Left lobe of liver (tissue), 2 donors: ENCODE measurements around the gene MT1H. TPM values are rescaled to one million over a fixed set of nuclear protein-coding genes. Genes with fewer than 3 reads are reported as not detected.

Experiments
- ATAC-seq: fragments of 200-7000 bp; cut with Tn5 transposase; one replicate; pipeline ENCODE4 v1.9.1; 2020; ENCODE audit warnings: mild to moderate bottlenecking, moderate library complexity
- DNase-seq: peaks from one replicate; pipeline ENCODE4 v3.0.0-alpha.2; 2020; ENCODE audit warnings: low spot score
- total RNA-seq: library from RNA; stranded (reverse); gene quantifications from one replicate; pipeline ENCODE4 v1.2.1, GENCODE V29; 2021
- donor health status: DM: no; HTN: no; CAD: no; lungs with moderate emphysema.
- donor health status: DM: no; HTN: yes; CAD: no.

MT1H gene
- total RNA-seq, 1 donor from 2014 or later: 949 TPM

GRCh38 chr16:56635441-56635967 is 34.1 kb upstream of the MT1H start:
- DNase-seq (no peak), ATAC-seq (no peak)

DNA sequence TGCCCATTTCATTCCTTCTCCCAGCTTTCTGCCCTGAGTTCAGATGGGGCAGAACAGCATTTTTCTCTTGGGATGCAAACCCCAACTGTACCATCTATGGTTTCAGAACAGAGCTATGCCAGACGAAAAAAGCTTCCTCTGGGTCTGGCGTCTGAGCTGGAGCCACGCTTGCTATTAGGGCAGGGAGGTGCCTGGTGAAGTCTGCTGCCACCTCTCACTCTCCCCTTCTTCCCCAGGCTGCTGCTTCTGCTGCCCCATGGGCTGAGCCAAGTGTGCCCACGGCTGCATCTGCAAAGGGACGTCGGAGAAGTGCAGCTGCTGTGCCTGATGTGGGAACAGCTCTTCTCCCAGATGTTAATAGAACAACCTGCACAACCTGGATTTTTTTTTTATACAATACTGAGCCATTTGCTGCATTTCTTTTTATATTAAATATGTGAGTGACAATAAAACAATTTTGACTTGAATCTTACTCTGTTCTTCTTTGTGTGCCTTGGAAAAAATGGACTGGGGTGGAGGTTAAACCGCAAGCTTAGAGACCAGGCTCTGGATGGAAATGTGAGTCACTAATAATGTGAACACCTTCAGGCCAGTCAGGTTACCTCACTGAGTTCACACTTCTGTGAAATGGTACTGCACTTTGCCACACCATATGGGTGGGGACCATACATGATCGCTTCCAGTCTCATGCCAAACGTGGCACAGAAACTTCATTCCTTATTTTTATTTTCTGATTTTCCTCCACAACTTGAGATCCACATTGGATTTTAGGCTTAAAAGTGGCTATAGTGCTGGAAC is 32.8 kb upstream of the MT1H start:
- DNase-seq (no peak), ATAC-seq (no peak)

- DNase-seq: peak; percentile 96
- ATAC-seq: peak; percentile 81
Measured at GRCh38 chr16:56637814-56638750, 31.5 kb upstream of the MT1H start, which contains the start of gene MT1A. Gene MT1A, plus strand, starts transcription at chr16:56638666. Its CDS starts 73 bp downstream, at chr16:56638739.

- DNase-seq: no peak
- ATAC-seq: peak; percentile 38
Measured at GRCh38 chr16:56639045-56639444, 30.6 kb upstream of the MT1H start.

GRCh38 chr16:56640076-56640475 is 29.5 kb upstream of the MT1H start:
- ATAC-seq (no peak), DNase-seq (no peak)

- ATAC-seq (no peak), DNase-seq (no peak)
Measured at GRCh38 chr16:56641166-56641565, 28.4 kb upstream of the MT1H start.

GRCh38 chr16:56643080-56643778 is 26.4 kb upstream of the MT1H start:
- DNase-seq: peak; percentile 95
- ATAC-seq: peak; percentile 76

- ATAC-seq (no peak), DNase-seq (no peak)
Measured at GRCh38 chr16:56643833-56644232, 25.8 kb upstream of the MT1H start.

DNA sequence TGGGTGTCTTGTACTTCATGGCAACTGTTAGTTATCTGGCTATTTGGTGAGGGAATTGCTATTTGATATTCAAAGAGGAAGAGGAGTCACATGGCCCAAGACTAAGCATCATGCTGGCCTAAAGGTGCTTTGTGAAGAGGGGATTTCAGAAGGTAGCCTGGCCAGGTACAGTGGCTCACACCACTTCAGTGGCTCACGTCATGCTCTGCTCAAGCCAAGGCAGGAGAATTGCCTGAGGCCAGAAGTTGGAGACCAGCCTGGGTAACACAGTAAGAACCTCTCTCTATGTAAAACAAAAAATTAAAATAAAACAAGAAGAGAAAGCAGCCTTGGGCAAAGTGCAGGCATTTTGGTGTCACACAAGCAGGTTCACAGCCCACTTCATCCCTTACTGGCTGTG is 24.3 kb upstream of the MT1H start:
- no peak for ATAC-seq
- no peak for DNase-seq

GRCh38 chr16:56645838-56646237 is 23.8 kb upstream of the MT1H start:
- no peak for ATAC-seq
- no peak for DNase-seq

GRCh38 chr16:56647641-56648431 is 21.8 kb upstream of the MT1H start:
- DNase-seq: peak; percentile 91
- ATAC-seq: peak; percentile 76

DNA sequence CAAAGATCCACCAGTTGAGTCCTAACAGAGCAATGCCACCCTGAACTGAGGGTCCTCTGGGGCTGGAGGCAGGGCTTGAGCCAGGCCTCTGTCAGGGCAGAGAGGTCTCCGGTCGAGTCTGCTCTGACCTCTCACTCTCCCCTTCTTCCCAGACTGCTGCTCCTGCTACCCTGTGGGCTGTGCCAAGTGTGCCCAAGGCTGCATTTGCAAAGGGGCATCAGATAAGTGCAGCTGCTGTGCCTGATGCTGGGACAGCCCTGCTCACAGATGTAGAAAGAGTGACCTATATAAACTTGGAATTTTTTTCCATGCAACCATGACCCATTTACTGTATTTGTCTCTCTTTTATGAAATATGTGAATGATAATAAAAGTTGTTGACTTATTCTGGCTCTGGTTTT is 20.3 kb upstream of the MT1H start:
- ATAC-seq: no peak
- no peak for DNase-seq

DNA sequence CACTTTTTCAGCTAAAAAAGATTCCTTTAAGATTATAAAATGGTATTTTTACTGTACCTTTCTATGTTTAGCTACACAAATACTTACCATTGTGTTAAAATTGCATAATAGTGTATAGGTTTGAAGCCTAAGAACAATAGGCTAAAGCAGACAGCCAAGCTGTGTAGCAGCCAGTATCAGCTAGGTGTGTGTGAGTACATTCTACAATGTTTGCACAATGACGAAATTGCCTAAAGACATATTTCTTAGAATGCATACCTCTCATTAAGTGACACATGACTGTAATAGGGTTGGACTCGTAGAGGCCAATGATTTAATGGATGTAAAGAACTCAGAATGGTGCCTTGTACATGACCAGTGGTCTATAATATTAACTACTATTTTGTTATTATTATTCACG is 19.8 kb upstream of the MT1H start:
- ATAC-seq (no peak), DNase-seq (no peak)

DNA sequence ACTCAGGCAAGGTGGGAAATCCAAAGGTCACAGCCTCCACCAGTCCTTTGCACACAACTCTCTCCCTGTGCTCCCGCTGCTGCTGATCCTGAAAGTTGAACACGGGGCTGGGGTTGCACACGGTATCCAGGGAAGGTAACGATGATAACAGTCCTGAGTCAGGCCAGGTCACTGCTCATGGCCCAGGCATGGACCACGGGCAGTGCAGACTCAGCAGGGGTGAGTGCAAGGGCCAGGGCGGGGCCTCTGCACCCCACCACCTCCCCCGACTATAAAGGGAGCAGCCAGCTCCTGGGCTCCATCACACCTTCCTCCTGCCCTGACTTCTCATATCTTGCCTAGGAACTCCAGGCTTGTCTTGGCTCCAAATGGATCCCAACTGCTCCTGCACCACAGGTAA is 18.0 kb upstream of the MT1H start, which contains the start of gene MT1B:
TSS of gene MT1B (plus strand) at position 301 of the 400 bp plus-strand sequence. CDS start at position 369, 68 bp downstream.
- no peak for ATAC-seq
- no peak for DNase-seq

DNA sequence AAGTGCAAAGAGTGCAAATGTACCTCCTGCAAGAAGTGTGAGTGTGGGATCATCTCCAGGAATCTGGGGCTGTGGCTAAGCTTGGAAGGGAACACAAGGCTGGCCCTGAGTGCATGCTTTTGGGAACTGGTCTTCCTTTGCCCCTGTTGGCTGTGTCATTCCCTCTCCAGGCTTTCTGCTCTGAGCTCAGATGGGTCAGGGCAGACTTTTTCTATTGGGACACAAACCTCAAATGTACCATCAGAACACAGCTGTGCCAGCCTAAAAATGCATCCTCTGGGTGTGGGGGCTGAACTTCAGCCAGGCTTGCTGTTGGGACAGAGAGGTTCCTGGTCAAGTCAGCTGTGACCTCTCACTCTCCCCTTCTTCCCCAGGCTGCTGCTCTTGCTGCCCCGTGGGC is 17.0 kb upstream of the MT1H start:
- no peak for DNase-seq
- no peak for ATAC-seq

DNA sequence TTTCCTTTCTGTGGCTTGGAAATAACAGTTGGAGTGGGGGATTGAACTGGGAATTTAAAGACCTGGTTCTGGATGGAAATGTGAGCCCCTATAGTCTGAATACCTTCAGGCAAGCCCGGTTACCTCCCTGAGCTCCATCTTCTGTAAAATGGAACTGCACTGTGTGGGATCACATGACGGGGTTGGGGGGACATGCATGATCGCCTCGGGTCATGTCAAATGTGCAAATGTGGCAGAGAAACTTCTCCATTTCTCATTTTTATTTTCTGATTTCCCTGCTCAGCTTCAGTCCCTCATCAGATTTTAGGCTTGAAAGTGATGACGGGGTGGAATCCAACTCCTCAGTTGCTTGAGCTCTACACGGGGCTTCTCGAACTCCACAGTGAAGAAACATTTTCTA is 16.4 kb upstream of the MT1H start:
- DNase-seq: no peak
- no peak for ATAC-seq

DNA sequence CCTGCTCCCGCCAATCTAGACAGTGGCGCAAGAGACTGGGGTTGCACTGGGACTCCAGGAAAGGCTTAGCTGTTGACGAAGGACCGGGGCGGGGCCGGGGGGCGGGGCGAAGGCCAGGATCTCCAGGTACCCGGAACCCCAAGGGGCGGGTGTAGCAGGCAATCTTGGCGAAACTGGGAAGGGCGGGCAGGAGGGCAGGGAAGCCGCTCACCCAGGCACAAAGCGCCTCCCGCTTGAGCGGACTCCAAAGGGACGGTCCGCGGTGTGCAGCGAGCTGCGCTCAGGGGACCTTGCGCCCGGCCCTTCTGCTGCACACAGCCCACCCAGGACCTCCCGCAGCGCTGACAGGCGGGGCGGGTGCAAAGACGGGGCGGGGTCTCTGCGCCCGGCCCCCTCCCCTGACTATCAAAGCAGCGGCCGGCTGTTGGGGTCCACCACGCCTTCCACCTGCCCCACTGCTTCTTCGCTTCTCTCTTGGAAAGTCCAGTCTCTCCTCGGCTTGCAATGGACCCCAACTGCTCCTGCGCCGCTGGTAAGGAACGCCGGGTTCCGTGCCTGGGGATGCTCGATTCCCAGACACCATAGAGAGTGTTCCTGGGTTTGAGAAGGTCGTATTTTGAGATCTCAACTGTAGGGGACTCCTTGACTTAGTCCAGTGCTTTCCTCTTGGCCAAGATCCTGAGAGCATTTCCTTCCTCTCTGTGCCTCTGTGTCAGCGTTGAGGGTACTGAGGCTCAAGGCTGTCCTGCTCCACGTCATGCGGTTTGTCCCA is 11.9 kb upstream of the MT1H start, which contains the start of gene MT1F:
TSS of gene MT1F (plus strand) at position 405 of the 772 bp plus-strand sequence. CDS start at position 505, 100 bp downstream.
- ATAC-seq (peak; percentile 81), DNase-seq (peak; percentile 99)

DNA sequence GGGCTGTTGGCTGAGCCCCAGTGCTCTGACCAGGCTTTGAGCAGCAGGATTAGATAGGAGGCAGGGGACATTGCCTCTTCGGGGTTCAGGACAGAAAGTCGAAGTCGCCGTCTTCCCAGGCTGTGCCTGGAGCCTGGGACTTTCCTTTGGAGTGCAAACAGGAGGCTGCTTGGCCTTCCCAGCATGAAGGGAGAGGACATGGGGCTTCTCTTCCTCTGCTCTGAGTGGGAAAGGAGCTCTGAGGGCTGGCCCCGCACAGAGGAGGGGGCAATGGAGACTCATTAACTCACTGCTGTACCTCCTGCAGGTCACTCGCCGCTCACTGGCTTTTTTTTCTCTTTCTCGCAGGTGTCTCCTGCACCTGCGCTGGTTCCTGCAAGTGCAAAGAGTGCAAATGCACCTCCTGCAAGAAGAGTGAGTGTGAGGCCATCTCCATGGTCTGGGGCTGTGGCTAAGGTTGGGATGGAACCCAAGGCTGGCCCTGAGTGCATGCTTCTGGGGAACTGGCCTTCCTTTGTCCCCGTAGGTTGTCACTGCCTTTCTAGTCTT is 11.2 kb upstream of the MT1H start:
- no peak for DNase-seq
- peak; percentile 1 for ATAC-seq
